GM19099 (cell line): ENCODE results near the gene RNF152.

Source experiments
- POLR2A ChIP-seq: IDR thresholded peaks from 3 replicates; pipeline ENCODE4 v1.6.1; 2011; ENCODE audit warnings: low read depth; ENCODE audit not compliant: insufficient read length; ENCODE audit errors: extremely low read depth

Gene RNF152

DNA sequence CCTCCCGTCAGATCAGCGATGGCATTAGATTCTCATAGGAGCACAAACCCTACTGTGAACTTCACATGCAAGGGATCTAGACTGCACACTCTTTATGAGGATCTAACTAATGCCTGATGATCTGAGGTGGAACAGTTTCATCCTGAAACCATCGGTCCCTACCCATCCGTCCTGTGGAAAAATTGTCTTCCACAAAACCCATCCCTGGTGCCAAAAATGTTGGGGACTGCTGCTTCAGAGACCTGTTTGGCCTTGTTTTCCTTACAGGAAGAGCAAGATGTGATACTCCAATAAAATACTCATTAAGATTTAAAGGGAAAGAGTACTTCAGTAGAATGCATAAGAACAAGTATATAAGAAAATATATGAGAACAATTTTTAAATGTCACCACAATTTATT lies 71.1 kb downstream of the RNF152 start:
- no peak for TF ChIP-seq POLR2A

GRCh38 chr18:61820882-61821281 lies 71.9 kb downstream of the RNF152 start:
- no peak for TF ChIP-seq POLR2A

DNA sequence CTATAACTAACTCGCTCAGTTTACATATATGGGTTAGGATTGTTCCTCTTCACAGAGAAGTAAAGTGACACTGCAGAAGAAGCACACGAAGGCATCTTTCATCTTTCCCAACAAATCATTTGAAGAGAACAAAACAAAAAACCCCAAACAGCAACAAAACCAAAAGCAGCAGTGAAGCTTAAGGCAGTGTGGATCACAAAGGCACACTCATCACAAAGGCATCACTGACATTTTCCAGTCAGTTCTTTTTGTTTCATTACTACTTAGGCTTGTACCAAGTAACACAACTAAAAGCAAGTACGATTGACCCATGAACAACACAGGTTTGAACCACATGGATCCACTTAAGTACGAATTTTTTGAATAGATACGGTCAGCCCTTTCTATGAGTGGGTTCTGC lies 75.7 kb downstream of the RNF152 start:
- no peak for TF ChIP-seq POLR2A

DNA sequence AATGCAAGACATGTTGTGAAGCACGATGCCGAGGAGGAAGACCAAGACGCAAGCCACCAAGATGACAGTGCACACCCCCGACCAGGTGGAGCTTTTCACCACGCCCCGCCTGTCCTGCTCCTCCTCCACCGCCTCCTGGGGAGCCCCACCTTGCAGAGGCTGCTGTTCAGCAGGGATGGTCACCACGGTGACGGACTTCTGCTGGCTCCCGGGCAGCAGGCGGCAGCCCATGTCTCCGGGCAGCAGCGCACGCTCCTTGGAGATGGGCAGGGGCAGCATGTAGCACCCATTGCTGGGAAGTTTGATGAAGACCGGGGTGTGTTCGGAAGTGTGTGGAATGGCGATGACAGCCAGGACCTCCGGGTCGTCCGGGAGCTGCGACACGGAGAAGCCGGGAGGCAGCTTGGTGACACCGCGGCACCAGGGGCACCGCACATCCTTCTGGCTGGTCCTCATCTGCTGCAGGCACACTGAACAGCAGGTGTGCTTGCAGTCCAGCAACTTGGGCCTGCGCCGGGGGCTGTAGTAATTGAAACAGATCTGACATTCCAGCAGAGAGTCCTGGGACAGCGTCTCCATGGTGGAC lies 76.8 kb downstream of the RNF152 start:
- no peak for TF ChIP-seq POLR2A

DNA sequence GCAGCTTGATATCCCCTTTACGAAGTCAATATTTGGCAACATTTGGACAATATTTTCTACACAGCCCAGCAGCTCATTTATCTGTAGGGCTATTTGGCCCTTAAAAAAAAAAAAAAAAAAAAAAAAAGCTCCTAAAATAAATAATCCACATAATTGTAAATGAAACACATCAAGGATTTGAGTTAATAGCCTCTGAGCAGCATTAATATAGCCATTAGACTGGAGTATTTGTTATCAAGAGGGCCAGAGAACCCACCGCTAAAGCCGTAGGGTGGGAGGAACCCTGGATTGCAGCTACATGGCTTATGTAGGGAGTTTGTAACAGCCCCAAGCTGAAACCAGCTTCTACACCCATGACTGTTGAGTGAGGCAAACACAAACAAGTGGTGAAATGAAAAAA lies 84.5 kb downstream of the RNF152 start:
- no peak for TF ChIP-seq POLR2A

DNA sequence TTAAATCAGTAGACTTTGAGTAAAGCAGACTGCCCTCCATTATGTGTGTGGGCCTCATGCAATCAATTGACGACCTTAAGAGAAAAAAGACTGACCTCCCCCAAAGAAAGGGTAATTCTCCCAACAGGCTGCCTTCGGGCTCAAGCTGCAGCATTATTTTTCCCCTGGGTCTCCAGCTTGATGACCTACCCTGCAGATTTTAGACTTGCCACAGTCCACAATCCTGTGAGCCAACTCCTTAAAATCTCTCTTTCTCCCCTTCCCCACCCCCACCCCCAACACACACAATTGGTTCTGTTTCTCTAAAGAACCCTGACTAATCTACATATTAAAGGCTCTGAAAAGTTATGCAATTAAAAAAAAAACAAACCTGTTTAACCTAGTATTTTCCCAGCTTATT lies 89.4 kb downstream of the RNF152 start:
- TF ChIP-seq POLR2A = no peak

GRCh38 chr18:61797696-61798590 lies 94.9 kb downstream of the RNF152 start:
- no peak for TF ChIP-seq POLR2A

- no peak for TF ChIP-seq POLR2A
Measured at GRCh38 chr18:61791031-61791430, 101.8 kb downstream of the RNF152 start.

- no peak for TF ChIP-seq POLR2A
Measured at GRCh38 chr18:61785588-61785987, 107.2 kb downstream of the RNF152 start.

DNA sequence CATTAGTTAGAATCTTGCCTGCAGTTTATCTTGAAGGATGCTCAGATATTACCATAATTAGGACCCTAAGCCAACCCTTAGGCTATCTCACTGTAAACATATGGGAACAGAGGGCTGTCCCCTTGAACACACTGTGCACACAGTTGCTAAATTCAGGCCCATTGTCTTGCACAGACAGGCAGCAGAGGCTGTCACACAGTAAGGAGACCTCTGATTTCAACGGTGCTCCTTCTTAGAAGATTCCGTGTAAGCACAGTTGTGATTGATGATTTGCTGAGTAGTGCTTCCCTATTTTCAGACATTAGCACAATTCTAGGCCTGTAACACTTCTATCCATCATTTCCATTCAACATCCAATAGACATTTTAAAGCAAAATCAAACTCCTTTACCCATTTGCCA lies 108.0 kb downstream of the RNF152 start:
- no peak for TF ChIP-seq POLR2A

- TF ChIP-seq POLR2A = no peak
Measured at GRCh38 chr18:61782545-61782944, 110.3 kb downstream of the RNF152 start.

DNA sequence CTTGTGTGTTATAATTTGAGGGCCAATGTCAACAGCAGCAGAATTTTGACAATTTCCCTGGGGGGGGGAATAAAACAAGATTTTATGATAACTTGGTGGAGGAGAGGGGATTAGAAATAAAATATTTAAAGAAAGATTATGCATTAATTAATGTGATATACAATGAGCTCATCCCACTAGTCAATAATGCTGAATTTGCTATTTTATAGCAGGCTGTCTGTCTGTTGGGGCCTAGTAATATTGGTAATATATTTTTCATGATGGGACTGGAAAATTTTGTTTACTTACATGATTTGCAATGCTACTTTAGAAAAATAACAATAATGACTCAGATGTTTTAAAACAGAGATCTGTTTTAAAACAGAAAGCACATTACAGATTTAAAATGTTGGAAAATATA lies 118.0 kb downstream of the RNF152 start:
- no peak for TF ChIP-seq POLR2A

DNA sequence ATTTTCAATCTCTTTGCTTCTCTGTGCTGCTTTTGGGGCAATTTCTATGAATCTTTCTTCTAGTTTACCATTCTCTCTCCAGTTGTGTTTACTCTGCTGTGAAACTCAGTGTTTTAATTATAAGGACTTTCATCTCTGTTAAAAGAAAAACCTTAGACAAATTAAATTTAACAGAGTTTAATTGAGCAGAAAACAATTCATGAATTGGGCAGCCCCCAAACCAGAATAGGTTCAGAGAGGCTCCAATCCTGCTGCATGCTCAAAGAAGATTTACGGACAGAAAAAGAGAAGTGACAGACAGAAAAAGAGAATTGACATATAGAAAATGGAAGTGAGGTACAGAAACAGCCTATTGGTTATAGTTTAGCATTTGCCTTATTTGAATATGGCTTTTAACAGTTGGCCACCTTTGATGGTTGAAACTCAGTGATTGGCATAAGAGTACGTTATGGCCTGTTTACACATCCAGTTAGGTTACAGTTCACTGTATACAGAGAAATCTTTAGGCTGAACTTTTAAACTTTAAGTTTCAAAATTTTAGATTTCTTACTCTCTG lies 120.4 kb downstream of the RNF152 start:
- no peak for TF ChIP-seq POLR2A

- TF ChIP-seq POLR2A = no peak
Measured at GRCh38 chr18:61771861-61772260, 120.9 kb downstream of the RNF152 start.

DNA sequence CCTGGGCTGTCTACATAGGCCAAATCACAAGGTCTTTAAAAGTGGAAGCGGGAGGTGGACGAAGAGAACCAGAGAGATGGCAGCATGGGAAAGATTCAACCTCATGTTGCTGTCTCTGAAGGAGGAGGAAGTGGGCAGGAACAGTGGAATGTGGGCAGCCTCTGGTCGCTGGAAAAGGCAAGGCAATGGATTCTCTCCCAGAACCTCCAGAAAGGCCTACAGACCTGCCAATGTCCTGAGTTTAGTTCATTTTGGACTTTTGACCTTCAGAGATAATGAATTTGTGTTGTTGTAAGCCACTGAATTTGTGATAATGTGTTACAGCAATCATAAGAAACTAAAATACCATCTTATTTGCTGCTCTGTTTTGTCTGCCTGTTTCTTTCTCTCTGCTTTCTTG lies 122.5 kb downstream of the RNF152 start:
- TF ChIP-seq POLR2A = no peak

DNA sequence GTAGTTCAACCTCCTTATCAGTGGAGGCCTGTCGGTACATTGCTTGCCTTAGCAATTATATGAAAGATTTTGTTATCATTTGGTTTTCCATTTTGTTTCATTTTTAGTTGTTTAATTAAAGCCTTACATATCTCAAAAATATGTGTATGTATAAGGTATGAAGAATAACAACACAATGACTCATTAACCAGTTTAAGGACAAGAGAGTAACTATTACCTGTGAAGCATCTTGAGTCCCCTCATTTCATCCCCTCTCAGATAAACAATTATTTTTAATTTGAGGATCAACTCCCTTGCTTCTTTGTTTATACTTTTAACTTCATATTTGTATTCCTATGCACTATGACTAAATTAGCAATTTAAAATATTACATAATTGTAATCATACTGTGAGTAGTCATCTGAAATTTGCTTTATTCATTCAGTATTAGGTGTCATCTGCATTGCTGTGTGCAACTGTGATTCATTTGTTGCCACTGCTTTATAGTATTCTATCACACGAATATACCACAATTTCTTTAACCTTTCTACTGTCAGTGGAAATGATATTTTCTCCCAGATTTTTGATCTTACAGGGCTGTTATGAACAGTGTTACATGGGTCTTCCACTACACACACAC lies 126.4 kb downstream of the RNF152 start:
- TF ChIP-seq POLR2A = no peak
